OCI-LY3 (cell line): ENCODE measurements around the gene CCDC24.

ENCODE experiments used
- CTCF ChIP-seq: fragments of 200-600, 300-600 bp; sonication (generic); IDR thresholded peaks from 2 replicates; pipeline ENCODE4 v1.5.1; 2014; ENCODE audit warnings: antibody characterized with exemption, low read length, low read depth
- EZH2phosphoT487 ChIP-seq: fragments of 200-600 bp; shearing (Covaris generic); IDR thresholded peaks from 2 replicates; pipeline ENCODE4 v1.6.1; 2018; ENCODE audit warnings: antibody characterized with exemption, mixed run types, low read depth

- TF ChIP-seq EZH2phosphoT487 (no peak), CTCF (peak; percentile 17; the same call in 1 of the 2 replicates)
These were observed 39.3 kb downstream of the CCDC24 start for GRCh38 chr1:44030605-44031251.
